COLO668 (cell line): ENCODE results near the gene SERPINH1.

Experiments used
- DNase-seq: peaks from one replicate; lab custom pipeline; 2025; ENCODE audit not compliant: unreplicated experiment; lab: John Stamatoyannopoulos, UW

Gene SERPINH1

DNA sequence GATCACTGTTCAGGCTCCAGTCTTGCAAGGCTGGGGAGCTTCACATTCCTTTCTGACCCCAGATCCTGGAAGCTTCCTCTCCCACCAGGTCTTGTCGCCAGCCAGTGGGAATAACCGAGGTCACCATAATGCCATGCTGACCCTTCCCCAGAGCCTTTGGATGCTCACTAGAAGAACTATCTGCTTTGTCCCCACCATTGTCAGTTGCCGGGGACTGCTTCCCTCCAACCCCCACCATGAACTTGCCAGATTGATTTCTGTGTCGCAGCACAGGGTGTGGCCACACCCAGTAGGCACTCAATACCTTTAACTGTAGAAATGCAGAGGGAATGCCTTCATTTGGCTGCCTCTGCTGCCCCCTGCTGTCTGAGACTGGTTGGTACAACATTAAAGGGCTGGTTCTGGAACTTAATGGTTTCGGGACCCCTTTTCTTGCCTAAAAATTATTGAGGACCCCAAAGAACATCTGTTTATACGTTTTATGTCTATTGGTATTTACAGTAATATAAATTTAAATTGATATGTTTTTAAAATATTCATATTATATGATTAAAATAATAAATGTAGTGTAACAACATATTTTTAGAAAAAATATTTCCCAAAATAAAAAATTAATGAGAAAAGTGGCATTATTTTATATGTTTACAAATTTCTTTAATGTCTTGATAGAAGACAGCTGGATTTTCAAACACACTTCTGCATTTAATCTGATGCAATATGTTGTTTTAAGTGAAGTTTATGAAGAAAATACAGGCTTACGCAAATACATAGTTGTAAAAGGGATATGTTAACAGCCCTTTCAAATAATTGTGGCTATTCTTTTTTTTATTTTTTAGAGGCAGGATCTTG lies 29.6 kb upstream of the SERPINH1 start:
- peak; percentile 61 for DNase-seq

DNA sequence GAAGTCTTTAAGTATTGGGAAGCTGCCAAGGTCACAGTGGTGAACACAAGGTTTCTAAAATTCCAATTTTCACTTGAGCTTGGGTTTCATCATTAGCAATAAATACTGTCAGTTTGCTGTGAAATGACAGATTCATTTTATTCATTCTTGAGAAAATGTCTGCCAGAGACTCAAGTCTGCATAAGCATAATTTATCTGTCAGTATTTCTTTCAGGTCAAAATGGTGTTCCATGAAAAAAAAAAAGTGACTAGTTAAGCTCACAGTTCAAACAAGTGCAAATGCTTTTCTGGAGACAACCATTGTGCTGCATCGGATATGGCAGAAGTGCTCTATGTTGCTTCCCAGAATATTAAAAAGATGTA lies 28.2 kb upstream of the SERPINH1 start:
- no peak for DNase-seq

DNA sequence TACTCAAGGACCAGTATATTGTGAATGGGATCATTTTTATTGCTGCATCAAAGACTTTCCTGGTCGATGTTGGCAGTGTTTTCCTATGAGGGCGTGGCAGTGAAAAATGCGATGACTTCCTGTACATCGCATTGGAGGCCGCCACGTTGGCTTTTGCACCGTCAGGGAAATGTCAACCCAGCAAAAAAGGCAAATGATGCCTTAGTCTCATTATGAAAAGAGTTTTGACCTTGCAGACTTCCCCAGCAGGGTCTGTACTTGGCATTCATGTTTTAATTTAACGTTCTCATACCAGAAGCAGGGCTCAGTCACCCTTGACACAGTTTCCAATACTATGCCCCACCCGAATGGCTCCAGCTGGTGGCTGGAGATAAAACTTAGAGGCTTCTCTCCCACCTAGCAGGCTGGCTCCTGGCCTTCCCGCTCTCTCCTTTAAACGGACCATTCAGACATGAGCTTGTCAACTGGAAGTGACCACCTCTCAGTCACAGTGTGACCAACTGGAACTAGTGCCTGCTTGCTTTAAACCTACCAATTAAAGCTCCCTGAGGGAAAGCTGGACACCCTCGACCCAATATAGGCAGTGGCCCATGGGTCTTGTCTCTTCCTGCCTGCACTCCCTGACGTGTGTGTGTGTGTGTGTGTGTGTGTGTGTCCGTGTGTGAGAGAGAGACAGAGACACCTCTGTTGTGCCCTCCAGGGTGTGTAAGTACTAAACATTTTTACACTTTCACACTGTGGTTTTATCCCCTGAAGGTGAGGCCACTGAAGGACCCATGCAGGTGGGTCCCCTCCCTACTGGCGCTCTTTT lies 27.6 kb upstream of the SERPINH1 start:
- peak; percentile 23 for DNase-seq

DNA sequence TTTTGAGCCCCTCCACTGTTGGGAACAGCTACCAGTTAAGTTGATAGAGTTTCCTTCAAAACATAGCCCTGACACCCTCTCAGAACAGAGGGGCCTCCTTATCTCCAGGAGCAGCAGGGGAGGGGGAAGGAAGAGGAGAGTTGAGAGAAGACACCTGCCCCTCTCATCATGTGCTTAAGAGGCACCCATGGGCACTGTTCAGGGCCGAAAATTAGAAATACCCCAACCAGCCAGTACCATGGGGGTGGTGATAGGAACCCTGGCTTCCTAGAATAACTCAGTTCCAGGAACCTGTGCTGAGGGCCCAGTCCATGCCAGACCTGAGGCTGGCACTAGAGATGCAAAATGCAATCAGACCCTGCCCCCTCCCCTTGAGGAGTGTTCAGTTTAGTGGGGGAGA lies 27.0 kb upstream of the SERPINH1 start:
- DNase-seq = no peak

- DNase-seq = no peak
These were observed 25.0 kb upstream of the SERPINH1 start for GRCh38 chr11:75536786-75537641.

- DNase-seq = no peak
These were observed 24.3 kb upstream of the SERPINH1 start for GRCh38 chr11:75537740-75538139.

GRCh38 chr11:75538150-75538942 lies 23.7 kb upstream of the SERPINH1 start:
- no peak for DNase-seq

GRCh38 chr11:75539459-75540334 lies 22.4 kb upstream of the SERPINH1 start:
- no peak for DNase-seq

DNA sequence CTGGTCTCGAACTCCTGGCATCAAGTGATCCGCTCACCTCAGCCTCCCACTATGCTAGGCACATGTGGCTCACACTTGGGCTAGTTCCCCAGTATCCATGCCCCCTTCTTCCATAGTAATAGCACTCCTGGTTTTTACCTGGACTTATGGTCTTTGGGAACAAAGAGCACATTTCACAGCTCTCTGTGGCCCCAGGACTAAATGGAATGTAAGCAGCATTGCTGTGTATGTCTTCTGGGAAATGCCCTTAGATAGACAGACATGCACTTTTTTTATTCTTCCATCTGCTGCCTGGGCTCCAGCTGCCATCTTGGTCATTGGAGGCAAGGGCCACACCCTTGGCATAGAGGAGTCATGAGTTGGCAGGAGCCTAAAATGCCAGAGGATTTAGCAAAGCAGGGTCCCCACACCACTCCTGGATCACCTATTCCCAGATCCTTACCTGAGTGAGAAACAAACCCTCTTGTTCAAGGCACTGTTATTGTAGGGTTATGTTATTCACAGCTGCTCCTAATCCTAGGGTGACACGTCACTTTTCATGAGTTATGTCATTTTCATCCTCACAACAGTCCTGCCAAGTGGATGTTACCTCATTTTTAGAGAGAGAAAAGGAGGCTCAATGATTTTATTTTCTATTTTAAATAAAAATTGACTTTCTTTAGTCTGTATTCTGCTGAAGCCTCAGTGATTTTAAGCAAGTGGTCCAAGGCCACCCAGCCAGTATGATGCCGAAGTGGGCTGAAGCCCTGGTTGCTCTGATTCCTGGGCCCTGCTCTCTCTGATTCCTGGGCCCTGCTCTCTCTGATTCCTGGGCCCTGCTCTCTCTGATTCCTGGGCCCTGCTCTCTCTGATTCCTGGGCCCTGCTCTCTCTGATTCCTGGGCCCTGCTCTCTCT lies 20.6 kb upstream of the SERPINH1 start:
- DNase-seq = no peak

GRCh38 chr11:75542088-75542438 lies 20.0 kb upstream of the SERPINH1 start:
- no peak for DNase-seq

GRCh38 chr11:75543806-75544205 lies 18.2 kb upstream of the SERPINH1 start:
- no peak for DNase-seq

- no peak for DNase-seq
These were observed 14.9 kb upstream of the SERPINH1 start for GRCh38 chr11:75547177-75547576.

GRCh38 chr11:75547617-75548058 lies 14.4 kb upstream of the SERPINH1 start:
- peak; percentile 50 for DNase-seq

DNA sequence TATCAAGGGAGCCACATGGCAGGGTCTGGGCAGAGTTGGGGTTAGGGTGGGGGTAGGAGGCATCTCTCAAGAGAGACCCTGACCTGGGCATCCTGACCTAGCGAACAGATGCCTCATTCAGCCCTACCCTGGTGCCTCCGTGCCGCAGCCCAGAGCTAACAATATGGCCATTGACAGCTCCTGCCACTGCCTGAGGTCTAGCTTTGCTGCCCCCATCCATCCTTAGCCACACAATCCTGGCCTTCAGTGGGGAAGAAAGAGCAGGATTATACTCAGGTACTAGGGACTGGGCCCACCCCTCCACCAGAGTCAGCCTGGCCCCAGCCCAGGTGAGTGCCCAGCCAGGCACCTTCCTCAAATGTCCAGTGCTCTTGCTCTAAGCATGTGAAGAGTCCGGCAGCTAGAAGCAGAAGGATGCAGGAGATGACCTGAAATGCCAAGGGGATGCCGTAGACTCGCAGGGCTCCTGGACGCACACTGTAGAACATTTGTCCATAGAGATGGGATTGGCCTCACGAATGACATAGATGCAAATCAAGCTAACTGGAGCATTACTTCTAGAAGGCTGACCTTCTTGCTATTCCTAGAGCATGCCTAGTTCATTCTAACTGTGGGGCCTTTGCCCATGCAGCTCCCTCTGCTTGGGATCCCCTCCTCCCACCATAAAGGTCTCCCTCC lies 13.3 kb upstream of the SERPINH1 start:
- DNase-seq = no peak

DNA sequence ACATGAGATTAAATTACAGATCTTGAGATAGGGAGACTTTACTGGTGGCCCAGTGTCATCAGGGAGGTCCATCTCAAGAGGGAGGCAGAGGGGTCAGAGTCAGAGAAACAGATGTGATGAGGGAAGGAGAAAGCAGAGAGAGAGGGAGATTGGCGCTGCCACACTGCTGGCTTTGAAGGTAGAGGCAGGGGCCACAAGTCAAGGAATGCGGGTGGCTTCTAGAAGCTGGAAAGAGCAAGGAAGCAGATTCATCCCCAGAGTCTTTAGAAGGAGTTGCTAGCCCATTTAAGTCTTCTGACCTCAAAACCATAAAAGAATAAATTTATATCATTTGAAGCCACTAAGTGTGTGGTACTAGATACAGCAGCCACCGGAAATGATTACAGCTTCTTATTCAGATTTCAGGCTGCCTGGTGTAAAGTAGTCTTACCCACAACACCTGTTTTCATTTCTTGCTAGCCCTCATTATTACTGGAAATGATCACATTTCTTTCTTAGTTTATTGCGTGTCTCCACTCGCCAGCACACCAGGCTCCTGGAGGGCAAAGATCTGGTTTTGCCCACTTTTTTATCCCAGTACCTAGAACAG lies 12.6 kb upstream of the SERPINH1 start:
- DNase-seq = no peak

DNA sequence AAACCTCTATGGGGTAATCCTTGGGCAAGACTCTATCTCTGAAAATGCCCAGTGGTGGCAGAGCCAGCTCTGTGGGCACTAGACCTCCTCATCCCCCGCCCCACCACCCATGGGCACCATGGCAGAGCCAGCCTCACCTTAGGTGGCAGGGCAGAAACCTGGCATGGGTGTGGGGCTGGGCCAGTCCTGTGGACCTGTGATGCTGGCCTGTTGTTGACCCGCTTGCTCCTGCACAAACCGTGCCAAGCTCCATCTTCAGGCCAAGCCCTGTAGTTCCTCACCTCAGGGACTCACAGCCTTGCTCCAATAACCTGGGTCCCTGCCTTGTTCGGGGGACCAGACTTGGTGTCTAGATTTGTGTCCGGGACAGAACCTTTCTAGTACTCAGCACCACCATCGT lies 8.9 kb upstream of the SERPINH1 start:
- DNase-seq = no peak

- no peak for DNase-seq
These were observed 8.2 kb upstream of the SERPINH1 start for GRCh38 chr11:75553889-75554257.
